ENCODE data around the gene TOP1.
A peak's percentile ranks its signal among the peaks of the same experiment; 100 is the strongest.
"Not testable (repeated sequence)": the region's sequence is repeated elsewhere in the genome, so short reads cannot be mapped to it uniquely, and the experiment has no call there.

TOP1 gene

GRCh38 chr20:41028359-41029149 is at the start of gene TOP1:
TSS of gene TOP1 (plus strand) at chr20:41028822. CDS start at chr20:41029068, 246 bp downstream.
- peak; percentile 98 for DNase-seq

GRCh38 chr20:40979247-40979646 is 49.4 kb upstream of the TOP1 start:
- no peak for DNase-seq

- DNase-seq, result no peak
Measured at GRCh38 chr20:40980106-40980827, 48.4 kb upstream of the TOP1 start.

- DNase-seq, result no peak
Measured at GRCh38 chr20:40980828-40981310, 47.8 kb upstream of the TOP1 start.

- no peak for DNase-seq
Measured at GRCh38 chr20:40982415-40983145, 46.0 kb upstream of the TOP1 start.

- no peak for DNase-seq
Measured at GRCh38 chr20:40983898-40984297, 44.7 kb upstream of the TOP1 start.

GRCh38 chr20:40984496-40984895 is 44.1 kb upstream of the TOP1 start:
- DNase-seq, result no peak

GRCh38 chr20:40986774-40987173 is 41.8 kb upstream of the TOP1 start:
- DNase-seq, result no peak

GRCh38 chr20:40990542-40991120 is 38.0 kb upstream of the TOP1 start:
- DNase-seq, result peak; percentile 67

GRCh38 chr20:40991181-40991889 is 37.3 kb upstream of the TOP1 start:
- no peak for DNase-seq

GRCh38 chr20:40992349-40993113 is 36.1 kb upstream of the TOP1 start:
- no peak for DNase-seq

GRCh38 chr20:40993794-40994540 is 34.7 kb upstream of the TOP1 start:
- DNase-seq, result no peak

GRCh38 chr20:40996326-40996725 is 32.3 kb upstream of the TOP1 start:
- no peak for DNase-seq

GRCh38 chr20:40997116-40997515 is 31.5 kb upstream of the TOP1 start:
- no peak for DNase-seq

GRCh38 chr20:40999841-41000240 is 28.8 kb upstream of the TOP1 start:
- no peak for DNase-seq

- no peak for DNase-seq
Measured at GRCh38 chr20:41000628-41001027, 28.0 kb upstream of the TOP1 start.

- no peak for DNase-seq
Measured at GRCh38 chr20:41001497-41001896, 27.1 kb upstream of the TOP1 start.

GRCh38 chr20:41002842-41003142 is 25.8 kb upstream of the TOP1 start:
- DNase-seq, result no peak

GRCh38 chr20:41003143-41003935 is 25.3 kb upstream of the TOP1 start:
- no peak for DNase-seq

- not testable (repeated sequence) for DNase-seq
Measured at GRCh38 chr20:41003936-41004294, 24.7 kb upstream of the TOP1 start.
